C4-2B (cell line): ENCODE results near the gene SLC25A28.
"Not testable (repeated sequence)": the region's sequence is repeated elsewhere in the genome, so short reads cannot be mapped to it uniquely, and the experiment has no call there.

Source experiments
- H3K27ac ChIP-seq: fragments of 450-650 bp; 2 replicates; pipeline ENCODE4 v1.5.1; 2017
- ZFX ChIP-seq: fragments of 450-650 bp; IDR thresholded peaks from 2 replicates; pipeline ENCODE4 v1.6.1; 2017
- TF ChIP-seq, protein P1 (sequence below): fragments of 450-650 bp; conservative IDR thresholded peaks from 2 replicates; pipeline ENCODE4 v1.5.1; 2017; ENCODE audit warnings: mild to moderate bottlenecking

SLC25A28 gene

DNA sequence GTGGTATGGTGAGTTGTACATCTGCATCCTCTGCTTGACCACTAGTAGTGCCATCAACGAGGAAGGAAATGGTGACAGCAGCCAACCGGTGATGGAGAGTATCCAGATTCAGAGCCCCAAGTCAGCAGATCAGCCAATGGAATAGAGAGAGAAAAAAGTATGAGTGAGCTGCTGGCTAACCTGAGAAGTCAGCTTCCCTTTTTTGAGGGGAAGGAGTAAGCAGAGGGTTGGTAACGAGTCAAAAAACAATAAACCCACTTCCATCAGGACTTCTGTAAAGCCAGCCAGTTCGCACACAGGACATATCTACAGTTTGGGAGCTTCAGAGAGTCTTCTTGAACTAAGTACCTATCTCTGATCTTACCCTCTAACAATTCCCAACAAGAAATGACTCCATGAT, 8.9 kb downstream of the SLC25A28 start:
- TF ChIP-seq, protein P1, sequence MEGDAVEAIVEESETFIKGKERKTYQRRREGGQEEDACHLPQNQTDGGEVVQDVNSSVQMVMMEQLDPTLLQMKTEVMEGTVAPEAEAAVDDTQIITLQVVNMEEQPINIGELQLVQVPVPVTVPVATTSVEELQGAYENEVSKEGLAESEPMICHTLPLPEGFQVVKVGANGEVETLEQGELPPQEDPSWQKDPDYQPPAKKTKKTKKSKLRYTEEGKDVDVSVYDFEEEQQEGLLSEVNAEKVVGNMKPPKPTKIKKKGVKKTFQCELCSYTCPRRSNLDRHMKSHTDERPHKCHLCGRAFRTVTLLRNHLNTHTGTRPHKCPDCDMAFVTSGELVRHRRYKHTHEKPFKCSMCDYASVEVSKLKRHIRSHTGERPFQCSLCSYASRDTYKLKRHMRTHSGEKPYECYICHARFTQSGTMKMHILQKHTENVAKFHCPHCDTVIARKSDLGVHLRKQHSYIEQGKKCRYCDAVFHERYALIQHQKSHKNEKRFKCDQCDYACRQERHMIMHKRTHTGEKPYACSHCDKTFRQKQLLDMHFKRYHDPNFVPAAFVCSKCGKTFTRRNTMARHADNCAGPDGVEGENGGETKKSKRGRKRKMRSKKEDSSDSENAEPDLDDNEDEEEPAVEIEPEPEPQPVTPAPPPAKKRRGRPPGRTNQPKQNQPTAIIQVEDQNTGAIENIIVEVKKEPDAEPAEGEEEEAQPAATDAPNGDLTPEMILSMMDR: no peak
- TF ChIP-seq ZFX: no peak
- H3K27ac ChIP-seq: no peak overlapping the region

DNA sequence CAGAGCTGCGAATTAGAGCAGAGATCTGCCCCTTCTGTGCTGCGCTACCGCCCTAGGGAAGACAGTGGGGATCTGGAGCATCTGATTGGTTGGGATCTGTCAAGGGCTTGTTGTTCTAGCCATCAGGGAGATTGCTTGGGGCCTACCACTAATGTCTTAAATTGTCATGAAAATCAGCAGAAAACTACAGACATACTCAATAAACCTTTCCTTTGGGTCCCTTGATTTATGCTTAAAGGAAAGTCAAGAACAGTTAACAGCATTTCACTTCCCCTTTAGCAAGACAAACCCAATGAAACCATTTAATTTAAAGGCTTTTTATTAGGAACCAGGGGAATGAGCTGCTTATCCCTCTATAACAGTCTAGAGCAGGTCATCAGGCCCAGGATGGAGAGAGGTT, 10.0 kb downstream of the SLC25A28 start:
- no peak for TF ChIP-seq ZFX
- TF ChIP-seq, protein P1: no peak
- no peak overlapping the region for H3K27ac ChIP-seq

DNA sequence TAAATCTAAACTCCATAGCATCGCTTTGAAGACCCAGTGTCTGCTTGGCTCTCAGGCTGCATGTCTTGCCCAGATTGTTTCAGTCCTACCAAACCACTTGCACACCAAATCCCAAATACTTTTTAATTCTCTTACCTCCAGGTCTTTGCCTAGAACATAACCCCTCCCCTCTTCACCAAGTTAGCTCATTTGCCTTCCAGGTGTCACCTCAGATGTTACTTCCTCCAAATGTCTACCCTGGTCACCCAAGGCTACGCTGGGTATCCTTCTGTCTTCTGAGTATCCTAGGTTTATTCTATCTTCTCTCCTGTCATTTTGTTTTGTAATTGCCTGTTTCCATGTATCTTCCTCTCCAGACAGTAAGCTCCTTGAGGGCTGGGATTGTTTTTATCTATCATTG, 11.1 kb downstream of the SLC25A28 start:
- TF ChIP-seq ZFX: no peak
- TF ChIP-seq, protein P1: no peak

DNA sequence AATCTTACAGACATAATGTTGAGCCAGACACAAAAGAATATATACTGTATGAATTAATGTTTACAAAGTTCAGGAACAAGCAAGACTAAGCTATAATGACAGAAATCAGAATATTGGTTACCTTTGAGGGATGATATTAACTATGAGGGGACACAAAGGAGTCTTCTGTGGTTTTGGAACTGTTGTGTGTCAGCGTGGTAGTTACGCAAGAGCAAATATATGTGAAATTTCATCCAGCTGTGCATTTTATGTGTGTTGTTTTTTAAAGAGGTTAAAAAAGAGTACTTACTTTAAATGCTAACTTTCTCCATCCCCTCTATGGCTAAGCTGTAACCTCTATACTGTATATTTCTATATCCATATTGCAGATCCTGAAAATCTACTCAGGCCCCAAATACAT, 14.9 kb downstream of the SLC25A28 start:
- no peak for TF ChIP-seq ZFX
- TF ChIP-seq, protein P1: no peak
- no peak overlapping the region for H3K27ac ChIP-seq

More for the DNA sequence above, 11.1 kb downstream of the SLC25A28 start:
- no peak overlapping the region for H3K27ac ChIP-seq

DNA sequence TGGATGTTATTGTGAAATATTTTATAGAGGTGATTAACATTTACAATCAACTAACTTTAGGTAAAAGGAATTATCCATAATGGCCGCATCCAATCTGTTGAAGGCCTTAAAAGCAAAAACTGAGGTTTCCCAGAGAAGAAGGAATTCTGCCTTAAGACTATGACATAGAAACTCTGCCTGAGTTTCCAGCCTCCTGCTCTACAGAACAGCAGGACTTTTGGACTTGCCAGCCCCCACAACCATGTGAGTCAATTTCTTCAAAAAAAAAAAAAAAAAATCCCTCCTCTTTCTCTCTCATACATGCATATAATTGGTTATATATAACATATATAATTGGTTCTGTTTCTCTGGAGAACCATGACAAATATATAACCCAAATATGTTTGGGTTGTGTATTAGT, 15.4 kb downstream of the SLC25A28 start:
- H3K27ac ChIP-seq: no peak overlapping the region
- no peak for TF ChIP-seq ZFX
- TF ChIP-seq, protein P1: no peak

DNA sequence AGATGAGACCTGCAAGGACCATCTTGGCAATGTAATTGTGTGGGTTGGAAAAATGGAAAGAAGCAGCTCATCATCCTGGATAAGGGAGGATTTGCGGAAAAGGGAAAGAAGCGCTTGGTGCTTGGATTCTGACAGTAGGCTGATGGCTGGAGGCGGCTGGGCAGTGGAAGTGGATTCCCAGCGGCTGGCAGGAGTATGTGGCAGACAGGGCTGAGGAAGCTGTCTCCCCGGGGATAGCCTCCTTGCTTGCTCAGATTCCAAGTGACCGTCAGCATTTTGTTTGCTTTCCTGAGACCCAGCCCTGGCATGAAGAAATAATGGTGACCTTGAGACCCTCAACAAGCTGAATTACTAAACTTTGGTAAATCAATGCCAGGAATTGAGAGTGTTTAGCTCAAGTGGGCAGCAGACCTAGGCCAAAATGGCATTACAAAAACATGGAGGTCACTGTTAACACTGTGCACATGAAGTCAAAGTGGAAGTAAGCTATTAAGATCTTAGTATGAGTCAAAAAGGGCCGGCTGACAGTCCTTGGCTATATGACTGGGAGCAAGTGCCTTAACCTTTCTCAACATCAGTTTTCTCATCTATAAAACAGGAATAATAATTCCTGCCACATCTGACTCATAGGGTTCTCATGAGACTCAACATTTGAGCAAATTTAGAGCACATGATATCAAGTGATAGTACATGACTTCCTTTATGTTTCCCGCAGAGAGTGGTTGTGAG, 21.3 kb downstream of the SLC25A28 start:
- H3K27ac ChIP-seq: no peak overlapping the region
- TF ChIP-seq ZFX: no peak
- TF ChIP-seq, protein P1: no peak

DNA sequence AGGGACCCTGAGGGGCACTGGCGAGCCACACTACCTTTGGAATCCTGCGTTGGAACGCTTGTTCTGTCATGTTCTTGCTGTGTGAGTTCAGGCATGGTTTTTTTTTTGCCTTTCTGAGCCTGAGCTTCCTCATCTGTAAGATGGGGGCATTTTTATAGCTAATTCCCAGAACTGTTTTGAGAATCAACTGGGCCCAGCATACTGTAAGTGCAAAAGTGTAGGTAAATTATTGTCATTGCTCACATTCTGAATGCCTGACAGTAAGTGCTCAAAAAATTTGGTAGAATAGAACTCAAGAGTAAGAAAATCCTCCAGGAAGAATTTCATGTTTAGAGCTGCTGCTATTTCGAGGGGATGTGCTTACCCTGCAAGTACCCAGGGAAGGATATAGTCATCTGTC, 22.2 kb downstream of the SLC25A28 start:
- TF ChIP-seq, protein P1: no peak
- no peak for TF ChIP-seq ZFX

DNA sequence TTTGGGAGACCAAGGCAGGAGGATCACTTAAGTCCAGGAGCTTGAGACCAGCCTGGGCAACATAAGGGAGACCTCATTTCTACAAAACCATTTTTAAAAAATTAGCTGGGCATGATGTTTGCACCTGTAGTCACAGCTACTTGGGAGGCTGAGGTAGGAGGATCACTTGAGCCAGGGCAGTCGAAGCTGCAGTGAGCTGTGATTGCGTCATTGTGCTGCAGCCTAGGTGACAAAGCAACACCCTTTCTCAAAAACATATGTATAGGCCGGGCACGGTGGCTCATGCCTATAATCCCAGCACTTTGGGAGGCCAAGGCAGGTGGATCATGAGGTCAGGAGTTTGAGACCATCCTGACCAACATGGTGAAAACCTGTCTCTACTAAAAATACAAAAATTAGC, 23.5 kb downstream of the SLC25A28 start:
- not testable (repeated sequence) for H3K27ac ChIP-seq

More for the DNA sequence above, 22.2 kb downstream of the SLC25A28 start:
- no peak overlapping the region for H3K27ac ChIP-seq
